SK-N-SH (cell line): ENCODE measurements around the gene PRDM15. TPM values are rescaled to one million over a fixed set of nuclear protein-coding genes. Genes with fewer than 3 reads are reported as not detected.

Experiments used
- CTCF ChIA-PET: fragments of 300-600, 350-600 bp; formaldehyde crosslinking; extraction: SDS; loops from one replicate; lab custom pipeline; 2021; lab: Yijun Ruan, JAX
- POLR2A ChIA-PET: fragments of 350-600 bp; sonication (Branson Sonifier 250); formaldehyde crosslinking; extraction: SDS; loops from one replicate; lab custom pipeline; 2020; ENCODE audit warnings: antibody characterized with exemption, inconsistent platforms; lab: Yijun Ruan, JAX
- DNase-seq: peaks from one replicate; pipeline ENCODE4 v3.0.0; 2012
- H2AFZ ChIP-seq: fragments of 200-600 bp; sonication (generic); 2 replicates; pipeline ENCODE4 v1.8.1; 2016; ENCODE audit warnings: antibody characterized with exemption, mild to moderate bottlenecking, low read depth
- H3F3A ChIP-seq: fragments of 200-600 bp; sonication (generic); replicated peaks from 2 replicates; pipeline ENCODE3; 2016; ENCODE audit warnings: antibody characterized with exemption, mild to moderate bottlenecking; ENCODE audit not compliant: insufficient read depth
- H3K27ac ChIP-seq, 2 experiments: fragments of 200-500 bp in 1 of 2; fragments of 200-600 bp in 1 of 2; sonication (Bioruptor generic) in 1 of 2; sonication (generic), shearing (Covaris generic) in 1 of 2; 2 replicates each; pipeline versions ENCODE4 v1.5.1 to v1.6.1; 2014 to 2016; ENCODE audit warnings: low read depth in 2 of 2, inconsistent platforms in 1 of 2, low read length in 1 of 2, mild to moderate bottlenecking in 1 of 2, mixed read lengths in 1 of 2
- H3K27me3 ChIP-seq: fragments of 200-600 bp; sonication (generic), shearing (Covaris generic); 2 replicates; pipeline ENCODE4 v1.6.1; 2016; ENCODE audit warnings: mixed run types; ENCODE audit not compliant: insufficient read depth
- H3K36me3 ChIP-seq, 2 experiments: fragments of 200-500 bp in 1 of 2; fragments of 200-600 bp in 1 of 2; sonication (Bioruptor generic) in 1 of 2; sonication (generic) in 1 of 2; replicated peaks in 1 of 2; 2 replicates each; pipeline versions ENCODE3 to v1.5.1; 2014 to 2016; ENCODE audit warnings: low read length in 1 of 2, mild to moderate bottlenecking in 1 of 2; ENCODE audit not compliant: insufficient read depth in 2 of 2, control insufficient read depth in 1 of 2
- H3K4me1 ChIP-seq, 2 experiments: fragments of 200-500 bp in 1 of 2; fragments of 200-600 bp in 1 of 2; sonication (Bioruptor generic) in 1 of 2; sonication (generic), shearing (Covaris generic) in 1 of 2; 2 replicates each; pipeline versions ENCODE4 v1.5.1 to v1.6.1; 2014 to 2016; ENCODE audit warnings: low read depth in 1 of 2, low read length in 1 of 2, mixed run types in 1 of 2; ENCODE audit not compliant: insufficient read depth in 2 of 2, control insufficient read depth in 1 of 2
- H3K4me2 ChIP-seq: fragments of 200-600 bp; sonication (generic), shearing (Covaris generic); 2 replicates; pipeline ENCODE4 v1.6.1; 2017; ENCODE audit warnings: mixed run types
- H3K4me3 ChIP-seq, 2 experiments: fragments of 200-500 bp in 1 of 2; fragments of 200-600 bp in 1 of 2; sonication (Bioruptor generic) in 1 of 2; sonication (generic), shearing (Covaris generic) in 1 of 2; 2 replicates each; pipeline versions ENCODE4 v1.5.1 to v1.8.1; 2014 to 2016; ENCODE audit warnings: low read depth in 2 of 2, inconsistent platforms in 1 of 2, low read length in 1 of 2, mild to moderate bottlenecking in 1 of 2, mixed read lengths in 1 of 2, moderate library complexity in 1 of 2
- H3K79me2 ChIP-seq: fragments of 200-600 bp; sonication (generic); 2 replicates; pipeline ENCODE4 v1.8.1; 2017; ENCODE audit warnings: mild to moderate bottlenecking; ENCODE audit not compliant: insufficient read depth
- H3K9ac ChIP-seq: fragments of 200-600 bp; sonication (generic); 2 replicates; pipeline ENCODE4 v1.6.1; 2017; ENCODE audit warnings: mixed run types
- H3K9me2 ChIP-seq: fragments of 200-600 bp; sonication (generic); 2 replicates; pipeline ENCODE4 v1.6.1; 2017; ENCODE audit warnings: mixed run types
- H3K9me3 ChIP-seq: fragments of 200-600 bp; sonication (generic); 2 replicates; pipeline ENCODE4 v1.6.1; 2017; ENCODE audit warnings: mixed run types, mild to moderate bottlenecking, moderate library complexity
- H4K20me1 ChIP-seq: fragments of 200-600 bp; sonication (generic); 2 replicates; pipeline ENCODE4 v1.6.1; 2017; ENCODE audit warnings: mild to moderate bottlenecking, mixed run types; ENCODE audit not compliant: insufficient read depth
- CHD2 ChIP-seq: fragments of 150-350 bp; IDR thresholded peaks from 2 replicates; pipeline ENCODE4 v1.6.1; 2018; ENCODE audit warnings: low read length; ENCODE audit not compliant: partially characterized antibody
- CTCF ChIP-seq: fragments of 200-600 bp; sonication (generic); IDR thresholded peaks from 2 replicates; pipeline ENCODE4 v1.6.1; 2017; ENCODE audit warnings: antibody characterized with exemption, mild to moderate bottlenecking, moderate library complexity
- ELF1 ChIP-seq: IDR thresholded peaks from 2 replicates; pipeline ENCODE4 v1.4.0; 2012
- EZH2phosphoT487 ChIP-seq: fragments of 200-600 bp; sonication (generic); IDR thresholded peaks from 2 replicates; pipeline ENCODE4 v1.6.1; 2017; ENCODE audit warnings: low read depth, mixed run types, mild to moderate bottlenecking, antibody characterized with exemption, moderate library complexity, borderline replicate concordance
- FOXM1 ChIP-seq: IDR thresholded peaks from 2 replicates; pipeline ENCODE4 v1.4.0; 2012; ENCODE audit warnings: low read depth, mild to moderate bottlenecking
- GABPA ChIP-seq: IDR thresholded peaks from 2 replicates; pipeline ENCODE4 v1.4.0; 2012; ENCODE audit warnings: low read depth, mild to moderate bottlenecking
- IRF3 ChIP-seq: fragments of 150-350 bp; IDR thresholded peaks from 2 replicates; pipeline ENCODE4 v1.6.1; 2016; ENCODE audit warnings: mild to moderate bottlenecking, low read depth, low read length
- JUND ChIP-seq: IDR thresholded peaks from 2 replicates; pipeline ENCODE4 v1.4.0; 2012
- NFIC ChIP-seq: IDR thresholded peaks from 2 replicates; pipeline ENCODE4 v1.4.0; 2012; ENCODE audit warnings: borderline replicate concordance
- NRF1 ChIP-seq: IDR thresholded peaks from 2 replicates; pipeline ENCODE4 v1.6.1; 2012; ENCODE audit warnings: low read depth, mild to moderate bottlenecking, low read length
- PBX3 ChIP-seq: IDR thresholded peaks from 2 replicates; pipeline ENCODE4; 2012
- POLR2AphosphoS5 ChIP-seq: IDR thresholded peaks from 2 replicates; pipeline ENCODE4 v1.6.1; 2012; ENCODE audit warnings: low read depth, low read length
- RFX5 ChIP-seq: IDR thresholded peaks from 2 replicates; pipeline ENCODE4 v1.6.1; 2012; ENCODE audit warnings: mild to moderate bottlenecking, improper control_type of control experiment, low read length
- RXRA ChIP-seq: IDR thresholded peaks from 2 replicates; pipeline ENCODE4 v1.4.0; 2012; ENCODE audit warnings: low read depth, mild to moderate bottlenecking, borderline replicate concordance
- TAF1 ChIP-seq: IDR thresholded peaks from 2 replicates; pipeline ENCODE4 v1.6.1; 2012; ENCODE audit warnings: low read depth, mild to moderate bottlenecking, low read length, moderate library complexity, borderline replicate concordance
- USF1 ChIP-seq: IDR thresholded peaks from 2 replicates; pipeline ENCODE4 v1.4.0; 2012; ENCODE audit warnings: low read depth, borderline replicate concordance
- USF2 ChIP-seq: fragments of 150-350 bp; IDR thresholded peaks from 2 replicates; pipeline ENCODE4 v1.6.1; 2017; ENCODE audit warnings: antibody characterized with exemption, low read length, low read depth, borderline replicate concordance
- WGBS: methylation state at CpG from one replicate; pipeline ENCODE4 v1.1.6; 2017; ENCODE audit warnings: low lambda C conversion rate; 5-methylcytosine and 5-hydroxymethylcytosine counted together
- polyA plus RNA-seq, 3 experiments: library from polyadenylated mRNA; depleted of rRNA; stranded (reverse); fragments of >200 nt; gene quantifications; 2 replicates each; pipeline ENCODE4 v1.2.3, GENCODE V29; 2012

PRDM15 gene
- polyA plus RNA-seq, 1 of the 3 experiments (the other 2 are of a cell fraction): 7.0 TPM

GRCh38 chr21:41800425-41801320, 78.5 kb downstream of the PRDM15 start:
- ChIA-PET POLR2A (no interaction called here), CTCF (interaction anchor here (0.6 to 3.2 kb wide), 3 partner anchors 16 to 22 kb away, joined by 3 to 15 read pairs (median 4); no protein-coding TSS in a partner anchor)
- Histone ChIP-seq H3K9me2 (no peaks in the 10 kb centered on the region), H4K20me1 (no peaks in the 10 kb centered on the region), H3K4me2 (no peak overlapping the region), H2AFZ (no peak overlapping the region), H3K4me1 (no peaks in the 10 kb centered on the region), H3F3A (no peaks in the 10 kb centered on the region), H3K9ac (no peak overlapping the region), H3K27me3 (no peaks in the 10 kb centered on the region), H3K36me3 (peaks cover 3 to 33% of the 10 kb centered on the region in 2 experiments), H3K27ac (no peak overlapping the region), H3K4me3 (no peak overlapping the region), H3K9me3 (no peaks in the 10 kb centered on the region), H3K79me2 (no peaks in the 10 kb centered on the region)
- 91% methylated on average over 23 of the region's 24 CpGs for WGBS
- TF ChIP-seq RFX5 (no peak), ELF1 (no peak), EZH2phosphoT487 (no peak), CTCF (no peak), PBX3 (no peak), NFIC (no peak), FOXM1 (no peak), JUND (no peak), IRF3 (no peak), NRF1 (no peak), RXRA (no peak), USF2 (no peak), USF1 (no peak), GABPA (no peak), POLR2AphosphoS5 (no peak), CHD2 (no peak), TAF1 (no peak)
- no peak for DNase-seq
